Parathyroid adenoma (tissue), 2 donors: ENCODE measurements around the gene MGA.

Experiments used
- H2AFZ ChIP-seq: fragments of 300-600 bp; sonication (generic); one replicate; pipeline ENCODE4 v1.7.0; 2017; ENCODE audit warnings: antibody characterized with exemption, mild to moderate bottlenecking
- H3K27ac ChIP-seq: fragments of 300-600 bp; sonication (generic); one replicate; pipeline ENCODE4 v1.7.0; 2017
- H3K27me3 ChIP-seq: fragments of 300-600 bp; sonication (generic); one replicate; pipeline ENCODE4 v1.7.0; 2017; ENCODE audit warnings: low read length; ENCODE audit not compliant: control insufficient read depth, insufficient read depth
- H3K36me3 ChIP-seq: fragments of 300-600 bp; sonication (generic); one replicate; pipeline ENCODE4 v1.7.0; 2017; ENCODE audit warnings: low read length; ENCODE audit not compliant: control insufficient read depth, insufficient read depth
- H3K4me1 ChIP-seq: fragments of 300-600 bp; sonication (generic); one replicate; pipeline ENCODE4 v1.7.0; 2017; ENCODE audit warnings: control low read depth
- H3K4me2 ChIP-seq: fragments of 300-600 bp; sonication (generic); one replicate; pipeline ENCODE4 v1.7.0; 2017; ENCODE audit warnings: low read length
- H3K4me3 ChIP-seq: fragments of 300-600 bp; sonication (generic); one replicate; pipeline ENCODE4 v1.7.0; 2017; ENCODE audit warnings: low read depth, low read length
- H3K79me2 ChIP-seq: fragments of 300-600 bp; sonication (generic); one replicate; pipeline ENCODE4 v1.7.0; 2017; ENCODE audit warnings: control low read depth
- H3K9ac ChIP-seq: fragments of 300-600 bp; sonication (generic); one replicate; pipeline ENCODE4 v1.7.0; 2017; ENCODE audit warnings: mild to moderate bottlenecking
- H3K9me3 ChIP-seq: fragments of 300-600 bp; sonication (generic); one replicate; pipeline ENCODE4 v1.7.0; 2017; ENCODE audit warnings: low read length; ENCODE audit not compliant: control insufficient read depth
- CTCF ChIP-seq: fragments of 300-600 bp; sonication (generic); IDR thresholded peaks from one replicate; pipeline ENCODE4 v1.7.0; 2017; ENCODE audit warnings: antibody characterized with exemption, mild to moderate bottlenecking
- donor health status: primary hyperparathyroidism.

Gene MGA

GRCh38 chr15:41671656-41672648 is 11.7 kb downstream of the MGA start:
- Histone ChIP-seq H3K4me1 (no peaks in the 10 kb centered on the region), H3K27me3 (no peaks in the 10 kb centered on the region), H3K79me2 (peaks cover 12% of the 10 kb centered on the region), H3K4me3 (no peak overlapping the region), H3K4me2 (no peak overlapping the region), H3K27ac (no peak overlapping the region), H3K36me3 (no peaks in the 10 kb centered on the region), H3K9ac (no peak overlapping the region), H3K9me3 (no peaks in the 10 kb centered on the region), H2AFZ (no peak overlapping the region)
- no peak for TF ChIP-seq CTCF

- Histone ChIP-seq H3K79me2 (peaks cover 20% of the 10 kb centered on the region), H3K27ac (no peak overlapping the region), H3K27me3 (no peaks in the 10 kb centered on the region), H3K9ac (no peak overlapping the region), H3K4me3 (no peak overlapping the region), H3K36me3 (no peaks in the 10 kb centered on the region), H2AFZ (no peak overlapping the region), H3K4me2 (no peak overlapping the region), H3K9me3 (no peaks in the 10 kb centered on the region), H3K4me1 (no peaks in the 10 kb centered on the region)
- TF ChIP-seq CTCF: no peak
These were observed 15.1 kb downstream of the MGA start for GRCh38 chr15:41675337-41675736.

GRCh38 chr15:41678742-41679141 is 18.5 kb downstream of the MGA start:
- no peak overlapping the region for H3K9ac ChIP-seq
- no peaks in the 10 kb centered on the region for H3K36me3 ChIP-seq

GRCh38 chr15:41683955-41684354 is 23.8 kb downstream of the MGA start:
- H3K4me3 ChIP-seq: no peak overlapping the region
- no peaks in the 10 kb centered on the region for H3K4me1 ChIP-seq
- no peak for TF ChIP-seq CTCF
- no peak overlapping the region for H3K4me2 ChIP-seq
- H3K79me2 ChIP-seq: peaks cover 14% of the 10 kb centered on the region
- no peaks in the 10 kb centered on the region for H3K36me3 ChIP-seq
- H3K9me3 ChIP-seq: no peaks in the 10 kb centered on the region
- H3K27ac ChIP-seq: no peak overlapping the region
- no peak overlapping the region for H2AFZ ChIP-seq
- no peak overlapping the region for H3K9ac ChIP-seq
- no peaks in the 10 kb centered on the region for H3K27me3 ChIP-seq

More at GRCh38 chr15:41678742-41679141, 18.5 kb downstream of the MGA start:
- no peak for TF ChIP-seq CTCF
- H3K27me3 ChIP-seq: no peaks in the 10 kb centered on the region
- H2AFZ ChIP-seq: no peak overlapping the region
- H3K27ac ChIP-seq: no peak overlapping the region
- H3K79me2 ChIP-seq: peaks cover 21% of the 10 kb centered on the region
- H3K4me3 ChIP-seq: no peak overlapping the region
- no peaks in the 10 kb centered on the region for H3K9me3 ChIP-seq
- H3K4me2 ChIP-seq: no peak overlapping the region
- no peaks in the 10 kb centered on the region for H3K4me1 ChIP-seq

- Histone ChIP-seq H3K4me3 (no peak overlapping the region), H3K9ac (no peak overlapping the region), H3K9me3 (no peaks in the 10 kb centered on the region), H3K27me3 (no peaks in the 10 kb centered on the region), H3K4me1 (no peaks in the 10 kb centered on the region), H3K27ac (no peak overlapping the region), H3K4me2 (no peak overlapping the region), H2AFZ (no peak overlapping the region), H3K36me3 (no peaks in the 10 kb centered on the region), H3K79me2 (peaks cover 10% of the 10 kb centered on the region)
- no peak for TF ChIP-seq CTCF
These were observed 28.5 kb downstream of the MGA start for GRCh38 chr15:41688671-41689070.
